ENCODE measurements around the gene SMLR1.

SMLR1 gene

DNA sequence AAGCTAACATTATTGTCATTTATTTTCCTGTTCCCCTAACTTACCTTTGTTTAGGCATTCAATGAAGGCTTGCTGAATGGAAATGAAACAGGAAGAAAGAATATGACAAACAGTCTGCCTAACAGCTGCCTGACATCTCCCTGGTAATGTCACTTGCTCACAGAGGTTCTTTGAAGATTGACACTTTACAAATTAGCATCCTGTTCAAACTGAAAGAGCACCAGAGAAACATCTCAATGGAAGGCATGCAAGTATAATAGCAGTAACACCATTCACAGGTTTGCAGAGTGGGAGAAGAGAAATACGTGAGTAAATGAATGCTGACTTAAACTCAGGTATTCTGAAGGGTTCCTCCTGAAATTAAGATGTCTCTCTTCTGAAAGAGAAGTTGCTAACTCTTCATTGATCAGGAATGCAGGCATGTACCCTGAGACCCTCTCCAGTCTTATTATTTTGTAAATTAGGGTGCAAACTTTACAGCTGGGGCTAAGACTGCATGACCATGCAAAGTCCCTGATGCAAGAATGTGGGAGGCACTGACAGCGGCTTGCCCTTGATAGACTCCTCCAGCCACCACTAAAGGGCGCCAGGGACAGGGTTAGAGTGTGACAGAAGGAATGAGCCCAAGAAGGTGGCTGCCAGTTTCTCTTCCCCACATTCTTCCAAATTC lies 1.3 kb upstream of the SMLR1 start:
- no peak for DNase-seq

DNA sequence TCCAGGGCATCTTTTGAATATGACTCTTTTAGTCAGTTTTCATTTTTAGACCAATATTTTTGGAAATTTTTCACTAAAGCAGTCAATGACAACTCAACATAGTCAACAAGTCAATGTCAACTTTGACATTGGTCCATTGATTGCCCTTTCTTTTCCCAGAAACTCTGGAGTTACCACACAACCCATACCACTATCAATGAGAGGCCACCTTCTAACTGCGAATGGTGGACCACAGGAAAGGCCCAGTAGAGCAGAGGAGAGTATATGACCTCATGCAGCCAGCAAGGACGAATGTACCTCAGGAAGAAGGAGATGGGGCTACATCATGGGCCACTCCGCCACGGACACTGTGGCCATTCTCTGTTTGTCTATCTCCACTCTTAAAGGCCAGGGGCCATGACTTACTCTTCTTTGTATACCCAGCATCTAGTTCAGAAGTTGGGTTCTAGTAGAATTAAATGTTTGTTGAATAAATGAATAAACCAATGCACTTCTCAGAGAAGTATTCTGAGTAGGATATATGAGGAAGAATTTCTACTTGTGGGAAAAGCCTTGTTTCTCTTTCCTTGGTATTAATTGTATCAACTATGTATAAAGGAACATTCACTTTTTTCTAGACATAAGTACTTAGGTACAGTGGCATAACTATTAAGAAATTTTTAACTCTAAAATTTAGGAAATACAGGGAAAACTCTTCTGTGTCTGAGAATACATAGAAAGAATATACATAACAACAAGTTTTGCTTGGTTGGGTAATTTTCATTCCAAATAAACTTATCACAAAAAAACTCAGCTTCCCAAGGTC lies 562 bp upstream of the SMLR1 start:
- no peak for DNase-seq

- no peak for DNase-seq
These were observed 2.2 kb downstream of the SMLR1 start for GRCh38 chr6:130829333-130829910.

DNA sequence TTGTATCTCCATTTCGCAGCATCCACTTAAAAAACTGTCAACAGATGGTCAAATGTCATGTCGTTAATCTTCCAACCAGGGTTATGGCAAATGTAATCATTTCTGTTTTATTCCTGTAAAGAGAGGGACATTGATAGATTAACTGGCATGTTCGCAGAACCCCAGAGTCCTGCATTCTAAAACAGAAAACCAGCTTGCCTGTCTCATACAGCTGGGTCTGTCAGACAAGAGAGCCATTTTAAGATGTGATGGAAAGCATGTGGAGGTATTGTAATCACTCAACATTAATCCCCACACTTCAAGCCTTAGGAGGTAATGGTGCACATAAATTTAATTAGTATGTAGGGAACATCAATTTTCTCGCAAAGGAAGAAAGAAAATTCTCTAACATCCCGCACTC lies 4.4 kb downstream of the SMLR1 start:
- DNase-seq: no peak

- DNase-seq: no peak
These were observed 6.4 kb downstream of the SMLR1 start for GRCh38 chr6:130833569-130833968.

- DNase-seq: no peak
These were observed 7.5 kb downstream of the SMLR1 start for GRCh38 chr6:130834482-130835251.

DNA sequence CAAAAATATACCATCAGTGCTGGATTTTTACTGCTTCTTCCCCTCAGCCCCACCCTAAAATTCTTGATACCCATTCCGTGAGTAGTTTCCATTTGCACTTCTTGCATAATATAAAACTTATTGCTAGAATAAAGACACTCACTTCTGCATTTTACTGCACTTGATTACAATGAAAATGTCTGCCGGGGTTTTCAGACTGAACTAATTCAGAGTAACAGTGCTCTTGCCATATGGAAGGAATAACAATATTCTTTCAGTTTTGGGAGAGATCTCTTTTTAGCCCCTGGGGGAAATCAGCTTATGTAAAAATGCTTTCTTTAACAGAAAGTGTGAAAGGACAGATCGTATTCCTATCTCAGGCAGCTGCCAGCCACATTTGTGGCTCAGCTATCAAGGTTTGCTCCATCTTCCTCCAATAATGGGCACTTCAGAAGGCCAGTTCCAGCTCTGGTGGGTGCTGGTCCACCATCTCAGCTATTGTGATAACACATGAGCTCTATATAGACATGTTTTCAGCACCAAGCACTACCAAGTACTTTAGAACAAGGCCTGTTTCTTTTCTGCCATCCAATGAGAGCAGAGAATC lies 8.9 kb downstream of the SMLR1 start:
- no peak for DNase-seq

- DNase-seq: no peak
These were observed 9.9 kb downstream of the SMLR1 start for GRCh38 chr6:130837067-130837466.

- DNase-seq: no peak
These were observed 11.1 kb downstream of the SMLR1 start for GRCh38 chr6:130838250-130838860.

DNA sequence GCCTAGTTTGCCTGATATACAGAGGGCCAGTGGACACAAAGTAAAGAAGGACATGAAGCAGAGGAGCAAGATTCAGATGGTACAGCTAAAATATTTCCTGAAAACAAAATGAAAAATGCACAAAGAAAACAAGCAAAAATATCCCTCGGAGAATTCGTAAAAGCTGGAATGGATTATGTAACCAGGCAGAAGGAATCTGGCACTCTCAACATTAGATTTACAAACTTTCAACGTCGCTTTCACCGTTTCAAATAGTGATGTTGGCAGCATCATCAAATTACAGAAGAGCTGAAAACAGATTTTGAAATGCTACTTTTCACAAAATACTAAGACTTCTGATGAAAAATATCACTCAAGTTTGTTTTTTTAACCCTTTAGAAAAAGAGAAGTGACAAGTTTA lies 11.7 kb downstream of the SMLR1 start:
- no peak for DNase-seq

DNA sequence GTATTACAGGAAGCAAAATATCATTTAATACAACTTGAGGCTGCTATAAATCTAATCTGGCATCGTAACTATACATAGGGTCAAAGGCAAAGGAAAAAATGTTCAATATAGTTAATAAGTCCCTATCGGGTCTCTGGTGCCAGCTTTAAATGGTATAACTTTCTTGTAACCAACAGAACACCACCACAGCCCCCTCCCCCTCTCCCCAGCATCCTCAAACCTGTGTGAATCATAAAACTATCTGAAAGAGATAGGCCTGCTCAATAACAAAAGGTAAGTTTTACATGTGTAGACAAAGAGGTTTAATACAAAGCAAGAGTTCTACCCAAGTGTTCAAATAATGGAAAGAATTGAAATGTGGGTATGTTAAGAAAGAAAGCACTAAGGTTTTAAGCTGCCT lies 12.2 kb downstream of the SMLR1 start:
- DNase-seq: no peak

GRCh38 chr6:130840050-130840449 lies 12.8 kb downstream of the SMLR1 start:
- no peak for DNase-seq

GRCh38 chr6:130841128-130841728 lies 14.0 kb downstream of the SMLR1 start:
- no peak for DNase-seq

DNA sequence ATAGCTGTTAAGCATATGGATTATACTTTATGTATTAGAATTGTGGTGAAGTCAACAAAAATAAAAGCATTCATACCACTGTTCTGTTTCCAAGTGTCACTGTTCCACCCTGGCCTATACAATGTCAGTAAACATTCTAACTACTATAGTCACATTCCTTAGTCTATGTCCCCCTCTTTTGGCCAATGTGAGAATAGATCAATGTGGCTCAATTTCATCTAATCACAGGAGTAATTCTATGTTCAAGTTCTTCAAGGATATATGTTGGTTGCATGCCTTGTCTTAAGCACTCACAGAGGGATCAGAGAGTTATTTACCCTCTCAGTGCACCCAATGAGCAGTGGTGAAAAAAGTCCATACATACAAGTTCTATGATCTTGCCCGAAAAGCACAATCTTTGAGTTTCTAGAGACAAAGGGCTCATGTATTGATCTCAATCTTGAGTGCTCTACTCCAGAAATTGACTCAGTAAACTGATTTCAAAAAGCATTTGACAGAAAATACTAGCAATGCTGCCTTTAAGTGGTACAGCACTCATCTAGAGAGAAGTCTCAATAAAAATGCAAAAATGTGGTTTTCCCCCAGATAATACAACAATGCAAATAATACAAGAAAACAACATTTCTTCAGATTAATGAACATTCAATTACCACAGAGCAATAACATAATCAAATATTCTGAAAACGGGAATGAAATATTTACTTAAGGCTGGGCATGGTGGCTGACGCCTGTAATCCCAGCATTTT lies 16.5 kb downstream of the SMLR1 start:
- no peak for DNase-seq

GRCh38 chr6:130846501-130846900 lies 19.3 kb downstream of the SMLR1 start:
- DNase-seq: no peak

DNA sequence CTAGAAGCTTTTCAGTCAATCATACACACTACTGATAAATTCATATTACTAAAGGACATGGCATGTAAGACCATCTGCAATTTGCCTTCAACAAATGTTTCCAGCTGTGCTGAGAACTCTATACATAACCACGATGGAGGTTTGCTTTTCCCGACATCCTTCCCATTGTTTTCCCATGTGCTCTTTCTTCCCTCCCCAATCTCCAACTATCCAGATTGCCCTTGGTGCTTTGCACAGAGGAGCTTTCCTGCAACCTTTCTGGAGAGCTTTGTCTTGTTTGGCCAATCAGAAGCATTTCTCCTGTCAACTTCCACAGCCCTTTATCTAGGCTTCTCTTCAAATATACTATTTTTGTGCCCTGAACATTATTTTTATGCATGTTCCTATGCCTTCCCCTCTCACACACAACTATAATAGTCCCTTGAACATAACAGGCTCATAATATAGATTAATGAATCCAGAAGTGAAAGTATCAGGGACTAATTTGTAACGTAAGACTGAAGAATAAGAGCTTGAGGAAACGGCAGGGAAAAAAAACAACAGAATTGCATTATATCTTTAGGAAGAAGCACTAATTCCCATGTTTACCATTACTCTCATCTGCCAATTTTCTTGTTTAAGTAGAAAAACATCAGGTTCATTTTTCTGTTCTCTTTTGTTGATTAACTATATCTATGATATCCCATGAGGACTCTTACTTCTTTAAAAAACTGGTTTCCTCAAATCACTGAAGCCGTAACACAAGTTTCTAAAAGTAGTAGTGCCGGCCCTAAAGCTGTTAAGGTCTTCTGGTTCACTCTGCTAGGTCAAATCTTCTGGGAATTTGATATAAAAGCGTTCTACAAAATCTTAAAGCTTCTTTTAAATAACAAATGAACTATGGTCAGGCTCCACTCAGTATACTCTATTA lies 20.1 kb downstream of the SMLR1 start:
- DNase-seq: no peak

GRCh38 chr6:130848945-130849344 lies 21.7 kb downstream of the SMLR1 start:
- DNase-seq: no peak

DNA sequence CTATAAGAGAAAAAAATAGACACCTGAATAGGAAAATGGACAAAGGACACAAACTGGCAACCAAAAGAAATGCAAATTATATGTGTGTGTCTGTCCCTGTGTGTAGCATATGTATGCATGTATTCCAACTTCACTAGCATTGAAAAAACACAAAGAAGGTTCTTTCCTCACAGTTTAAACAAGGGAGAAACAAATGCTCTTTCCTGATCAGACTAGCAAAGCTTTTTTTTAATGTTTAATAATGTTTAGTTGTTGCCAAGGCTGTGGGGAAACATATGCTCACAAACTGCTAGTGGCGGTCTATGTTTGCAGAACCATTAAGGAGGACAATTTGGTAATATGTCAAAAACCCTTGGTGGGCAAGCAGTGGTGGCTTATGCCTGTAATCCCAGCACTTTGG lies 22.4 kb downstream of the SMLR1 start:
- no peak for DNase-seq

DNA sequence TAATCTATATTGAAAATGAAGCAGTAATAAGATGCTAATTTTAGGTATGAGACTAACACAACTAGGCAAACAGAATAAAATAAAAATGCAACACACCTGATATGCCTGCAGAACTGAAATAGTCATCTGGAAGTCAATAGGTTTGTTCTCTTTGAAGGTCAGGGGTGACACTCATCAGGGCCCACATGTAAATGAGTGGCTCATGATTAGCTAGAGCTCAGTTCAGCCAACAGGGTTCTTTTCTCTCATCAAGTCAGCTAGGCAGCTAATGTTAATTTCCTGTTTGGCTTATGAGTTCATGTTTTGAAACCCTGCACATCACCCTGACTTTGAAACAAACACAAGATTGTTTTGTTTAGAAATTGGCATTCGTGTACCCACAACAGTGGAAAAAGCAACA lies 23.8 kb downstream of the SMLR1 start:
- DNase-seq: no peak

- DNase-seq: no peak
These were observed 25.8 kb downstream of the SMLR1 start for GRCh38 chr6:130852844-130853554.

Measured in NCI-H1694 treated with DMSO at 0.1 percent for 48 hours (cell line).